K562 (cell line): ENCODE results near the gene PCED1B. TPM values are rescaled to one million over a fixed set of nuclear protein-coding genes. Genes with fewer than 3 reads are reported as not detected.

ENCODE experiments used
- BCL6 ChIP-seq: fragments of 250-450 bp; sonication (Bioruptor Pico); IDR thresholded peaks from 2 replicates; pipeline ENCODE4 v1.4.0; 2020
- CTBP1 ChIP-seq: fragments of 450-650 bp; IDR thresholded peaks from 2 replicates; pipeline ENCODE4 v1.6.1; 2016; ENCODE audit warnings: borderline replicate concordance
- ETV1 ChIP-seq: fragments of 450-650 bp; conservative IDR thresholded peaks from 2 replicates; pipeline ENCODE4 v1.6.1; 2016; ENCODE audit warnings: missing genetic modification characterization, control low read depth, low read depth, missing compliant biosample characterization
- NFIC ChIP-seq: fragments of 450-650 bp; IDR thresholded peaks from 2 replicates; pipeline ENCODE4 v1.6.1; 2017; ENCODE audit warnings: mild to moderate bottlenecking, inconsistent platforms
- polyA plus RNA-seq, 8 experiments: library from polyadenylated mRNA; depleted of rRNA in 4 of 8; stranded (reverse) in 5 of 8; unstranded in 3 of 8; fragments of >200 nt; fragmentation: Nextera tagmentation in 2 of 8; fragmentation: Illumina TruSeq in 1 of 8; extraction: Ambion mirVana in 2 of 8; extraction: Trizol in 1 of 8; gene quantifications; 2 replicates each; pipeline versions ENCODE4 v1.2.1 to v1.2.3, GENCODE V29; 2011 to 2014; ENCODE audit warnings: inconsistent platforms in 1 of 8, missing spikeins in 1 of 8
- total RNA-seq, 7 experiments: library from RNA; depleted of rRNA in 6 of 7; stranded (reverse); fragments of >200 nt in 6 of 7; fragmentation: Illumina TruSeq in 2 of 7; extraction: Trizol in 2 of 7; gene quantifications; 2 replicates each; pipeline versions ENCODE4 v1.2.1 to v1.2.3, GENCODE V29; 2011 to 2021; ENCODE audit warnings: low replicate concordance in 1 of 7
- TF ChIP-seq, protein P1 (sequence below): fragments of 450-650 bp; IDR thresholded peaks from 2 replicates; pipeline ENCODE4 v1.6.1; 2016; ENCODE audit warnings: mild to moderate bottlenecking, moderate library complexity
- TF ChIP-seq, protein P2 (sequence below): fragments of 200-800 bp; sonication (Bioruptor generic); IDR thresholded peaks from 2 replicates; pipeline ENCODE4 v1.6.1; 2016; ENCODE audit warnings: missing genetic modification characterization, missing compliant biosample characterization
- TF ChIP-seq, protein P3 (sequence below): sonication (generic); formaldehyde crosslinking; IDR thresholded peaks from 2 replicates; pipeline ENCODE4 v1.8.0; 2022; ENCODE audit warnings: mild to moderate bottlenecking, missing genetic modification reagents, borderline replicate concordance

Gene PCED1B
- total and polyA plus RNA-seq, 9 of the 15 experiments (the other 6 are each of a cell fraction or from before 2014, with no cell fraction given) = 1.2 to 9.3 (median 2.5) TPM

DNA sequence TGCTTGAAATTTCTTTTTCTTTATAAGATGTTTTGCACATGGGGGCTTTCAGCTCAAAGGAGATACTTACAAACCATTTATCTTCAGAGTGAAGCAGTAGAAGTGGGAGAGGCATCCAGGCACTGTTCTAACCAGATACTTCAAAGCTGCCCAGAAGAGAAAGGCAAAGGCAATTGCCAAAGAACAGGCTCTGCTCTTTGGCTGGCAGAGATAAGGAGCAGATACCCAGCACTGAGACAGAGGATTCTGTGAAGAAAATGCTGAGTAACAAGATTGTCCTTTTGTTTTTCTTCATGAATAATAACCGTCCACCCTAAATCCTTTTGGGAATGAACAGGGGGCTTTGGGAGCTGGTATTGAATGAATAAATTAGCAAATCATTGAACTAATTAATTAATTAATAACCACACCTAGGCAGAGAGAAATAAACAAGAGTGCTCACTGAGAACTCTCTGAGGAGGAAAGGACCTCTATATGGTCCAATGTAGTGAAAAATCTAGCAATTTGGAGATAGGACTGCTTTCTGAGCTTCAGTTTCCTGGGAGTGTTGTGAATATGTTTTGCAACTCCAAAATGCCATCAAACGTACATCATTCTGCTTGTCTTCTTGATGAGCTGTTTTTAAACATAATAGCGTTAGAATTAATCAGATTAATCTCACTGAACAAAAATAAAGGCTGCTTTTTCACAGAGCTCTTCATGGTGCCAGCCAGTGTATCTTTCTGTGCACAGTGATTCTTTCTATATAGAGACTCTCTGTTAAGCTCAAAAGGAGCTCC is 193.2 kb downstream of the PCED1B start (continued):
- TF ChIP-seq, protein P1, sequence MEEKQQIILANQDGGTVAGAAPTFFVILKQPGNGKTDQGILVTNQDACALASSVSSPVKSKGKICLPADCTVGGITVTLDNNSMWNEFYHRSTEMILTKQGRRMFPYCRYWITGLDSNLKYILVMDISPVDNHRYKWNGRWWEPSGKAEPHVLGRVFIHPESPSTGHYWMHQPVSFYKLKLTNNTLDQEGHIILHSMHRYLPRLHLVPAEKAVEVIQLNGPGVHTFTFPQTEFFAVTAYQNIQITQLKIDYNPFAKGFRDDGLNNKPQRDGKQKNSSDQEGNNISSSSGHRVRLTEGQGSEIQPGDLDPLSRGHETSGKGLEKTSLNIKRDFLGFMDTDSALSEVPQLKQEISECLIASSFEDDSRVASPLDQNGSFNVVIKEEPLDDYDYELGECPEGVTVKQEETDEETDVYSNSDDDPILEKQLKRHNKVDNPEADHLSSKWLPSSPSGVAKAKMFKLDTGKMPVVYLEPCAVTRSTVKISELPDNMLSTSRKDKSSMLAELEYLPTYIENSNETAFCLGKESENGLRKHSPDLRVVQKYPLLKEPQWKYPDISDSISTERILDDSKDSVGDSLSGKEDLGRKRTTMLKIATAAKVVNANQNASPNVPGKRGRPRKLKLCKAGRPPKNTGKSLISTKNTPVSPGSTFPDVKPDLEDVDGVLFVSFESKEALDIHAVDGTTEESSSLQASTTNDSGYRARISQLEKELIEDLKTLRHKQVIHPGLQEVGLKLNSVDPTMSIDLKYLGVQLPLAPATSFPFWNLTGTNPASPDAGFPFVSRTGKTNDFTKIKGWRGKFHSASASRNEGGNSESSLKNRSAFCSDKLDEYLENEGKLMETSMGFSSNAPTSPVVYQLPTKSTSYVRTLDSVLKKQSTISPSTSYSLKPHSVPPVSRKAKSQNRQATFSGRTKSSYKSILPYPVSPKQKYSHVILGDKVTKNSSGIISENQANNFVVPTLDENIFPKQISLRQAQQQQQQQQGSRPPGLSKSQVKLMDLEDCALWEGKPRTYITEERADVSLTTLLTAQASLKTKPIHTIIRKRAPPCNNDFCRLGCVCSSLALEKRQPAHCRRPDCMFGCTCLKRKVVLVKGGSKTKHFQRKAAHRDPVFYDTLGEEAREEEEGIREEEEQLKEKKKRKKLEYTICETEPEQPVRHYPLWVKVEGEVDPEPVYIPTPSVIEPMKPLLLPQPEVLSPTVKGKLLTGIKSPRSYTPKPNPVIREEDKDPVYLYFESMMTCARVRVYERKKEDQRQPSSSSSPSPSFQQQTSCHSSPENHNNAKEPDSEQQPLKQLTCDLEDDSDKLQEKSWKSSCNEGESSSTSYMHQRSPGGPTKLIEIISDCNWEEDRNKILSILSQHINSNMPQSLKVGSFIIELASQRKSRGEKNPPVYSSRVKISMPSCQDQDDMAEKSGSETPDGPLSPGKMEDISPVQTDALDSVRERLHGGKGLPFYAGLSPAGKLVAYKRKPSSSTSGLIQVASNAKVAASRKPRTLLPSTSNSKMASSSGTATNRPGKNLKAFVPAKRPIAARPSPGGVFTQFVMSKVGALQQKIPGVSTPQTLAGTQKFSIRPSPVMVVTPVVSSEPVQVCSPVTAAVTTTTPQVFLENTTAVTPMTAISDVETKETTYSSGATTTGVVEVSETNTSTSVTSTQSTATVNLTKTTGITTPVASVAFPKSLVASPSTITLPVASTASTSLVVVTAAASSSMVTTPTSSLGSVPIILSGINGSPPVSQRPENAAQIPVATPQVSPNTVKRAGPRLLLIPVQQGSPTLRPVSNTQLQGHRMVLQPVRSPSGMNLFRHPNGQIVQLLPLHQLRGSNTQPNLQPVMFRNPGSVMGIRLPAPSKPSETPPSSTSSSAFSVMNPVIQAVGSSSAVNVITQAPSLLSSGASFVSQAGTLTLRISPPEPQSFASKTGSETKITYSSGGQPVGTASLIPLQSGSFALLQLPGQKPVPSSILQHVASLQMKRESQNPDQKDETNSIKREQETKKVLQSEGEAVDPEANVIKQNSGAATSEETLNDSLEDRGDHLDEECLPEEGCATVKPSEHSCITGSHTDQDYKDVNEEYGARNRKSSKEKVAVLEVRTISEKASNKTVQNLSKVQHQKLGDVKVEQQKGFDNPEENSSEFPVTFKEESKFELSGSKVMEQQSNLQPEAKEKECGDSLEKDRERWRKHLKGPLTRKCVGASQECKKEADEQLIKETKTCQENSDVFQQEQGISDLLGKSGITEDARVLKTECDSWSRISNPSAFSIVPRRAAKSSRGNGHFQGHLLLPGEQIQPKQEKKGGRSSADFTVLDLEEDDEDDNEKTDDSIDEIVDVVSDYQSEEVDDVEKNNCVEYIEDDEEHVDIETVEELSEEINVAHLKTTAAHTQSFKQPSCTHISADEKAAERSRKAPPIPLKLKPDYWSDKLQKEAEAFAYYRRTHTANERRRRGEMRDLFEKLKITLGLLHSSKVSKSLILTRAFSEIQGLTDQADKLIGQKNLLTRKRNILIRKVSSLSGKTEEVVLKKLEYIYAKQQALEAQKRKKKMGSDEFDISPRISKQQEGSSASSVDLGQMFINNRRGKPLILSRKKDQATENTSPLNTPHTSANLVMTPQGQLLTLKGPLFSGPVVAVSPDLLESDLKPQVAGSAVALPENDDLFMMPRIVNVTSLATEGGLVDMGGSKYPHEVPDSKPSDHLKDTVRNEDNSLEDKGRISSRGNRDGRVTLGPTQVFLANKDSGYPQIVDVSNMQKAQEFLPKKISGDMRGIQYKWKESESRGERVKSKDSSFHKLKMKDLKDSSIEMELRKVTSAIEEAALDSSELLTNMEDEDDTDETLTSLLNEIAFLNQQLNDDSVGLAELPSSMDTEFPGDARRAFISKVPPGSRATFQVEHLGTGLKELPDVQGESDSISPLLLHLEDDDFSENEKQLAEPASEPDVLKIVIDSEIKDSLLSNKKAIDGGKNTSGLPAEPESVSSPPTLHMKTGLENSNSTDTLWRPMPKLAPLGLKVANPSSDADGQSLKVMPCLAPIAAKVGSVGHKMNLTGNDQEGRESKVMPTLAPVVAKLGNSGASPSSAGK = 0 out of 2 replicates have a peak, but pooled peaks have one; percentile 1
- peak; percentile 67 for TF ChIP-seq NFIC
- TF ChIP-seq, protein P2, sequence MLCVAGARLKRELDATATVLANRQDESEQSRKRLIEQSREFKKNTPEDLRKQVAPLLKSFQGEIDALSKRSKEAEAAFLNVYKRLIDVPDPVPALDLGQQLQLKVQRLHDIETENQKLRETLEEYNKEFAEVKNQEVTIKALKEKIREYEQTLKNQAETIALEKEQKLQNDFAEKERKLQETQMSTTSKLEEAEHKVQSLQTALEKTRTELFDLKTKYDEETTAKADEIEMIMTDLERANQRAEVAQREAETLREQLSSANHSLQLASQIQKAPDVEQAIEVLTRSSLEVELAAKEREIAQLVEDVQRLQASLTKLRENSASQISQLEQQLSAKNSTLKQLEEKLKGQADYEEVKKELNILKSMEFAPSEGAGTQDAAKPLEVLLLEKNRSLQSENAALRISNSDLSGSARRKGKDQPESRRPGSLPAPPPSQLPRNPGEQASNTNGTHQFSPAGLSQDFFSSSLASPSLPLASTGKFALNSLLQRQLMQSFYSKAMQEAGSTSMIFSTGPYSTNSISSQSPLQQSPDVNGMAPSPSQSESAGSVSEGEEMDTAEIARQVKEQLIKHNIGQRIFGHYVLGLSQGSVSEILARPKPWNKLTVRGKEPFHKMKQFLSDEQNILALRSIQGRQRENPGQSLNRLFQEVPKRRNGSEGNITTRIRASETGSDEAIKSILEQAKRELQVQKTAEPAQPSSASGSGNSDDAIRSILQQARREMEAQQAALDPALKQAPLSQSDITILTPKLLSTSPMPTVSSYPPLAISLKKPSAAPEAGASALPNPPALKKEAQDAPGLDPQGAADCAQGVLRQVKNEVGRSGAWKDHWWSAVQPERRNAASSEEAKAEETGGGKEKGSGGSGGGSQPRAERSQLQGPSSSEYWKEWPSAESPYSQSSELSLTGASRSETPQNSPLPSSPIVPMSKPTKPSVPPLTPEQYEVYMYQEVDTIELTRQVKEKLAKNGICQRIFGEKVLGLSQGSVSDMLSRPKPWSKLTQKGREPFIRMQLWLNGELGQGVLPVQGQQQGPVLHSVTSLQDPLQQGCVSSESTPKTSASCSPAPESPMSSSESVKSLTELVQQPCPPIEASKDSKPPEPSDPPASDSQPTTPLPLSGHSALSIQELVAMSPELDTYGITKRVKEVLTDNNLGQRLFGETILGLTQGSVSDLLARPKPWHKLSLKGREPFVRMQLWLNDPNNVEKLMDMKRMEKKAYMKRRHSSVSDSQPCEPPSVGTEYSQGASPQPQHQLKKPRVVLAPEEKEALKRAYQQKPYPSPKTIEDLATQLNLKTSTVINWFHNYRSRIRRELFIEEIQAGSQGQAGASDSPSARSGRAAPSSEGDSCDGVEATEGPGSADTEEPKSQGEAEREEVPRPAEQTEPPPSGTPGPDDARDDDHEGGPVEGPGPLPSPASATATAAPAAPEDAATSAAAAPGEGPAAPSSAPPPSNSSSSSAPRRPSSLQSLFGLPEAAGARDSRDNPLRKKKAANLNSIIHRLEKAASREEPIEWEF (CRISPR knock-in tag) = 0 out of 2 replicates have a peak, but pooled peaks have one; percentile 31
- peak; percentile 43; the same call in 1 of the 2 replicates for TF ChIP-seq CTBP1
- no peak for TF ChIP-seq BCL6 (CRISPR knock-in tag)
- TF ChIP-seq, protein P3, sequence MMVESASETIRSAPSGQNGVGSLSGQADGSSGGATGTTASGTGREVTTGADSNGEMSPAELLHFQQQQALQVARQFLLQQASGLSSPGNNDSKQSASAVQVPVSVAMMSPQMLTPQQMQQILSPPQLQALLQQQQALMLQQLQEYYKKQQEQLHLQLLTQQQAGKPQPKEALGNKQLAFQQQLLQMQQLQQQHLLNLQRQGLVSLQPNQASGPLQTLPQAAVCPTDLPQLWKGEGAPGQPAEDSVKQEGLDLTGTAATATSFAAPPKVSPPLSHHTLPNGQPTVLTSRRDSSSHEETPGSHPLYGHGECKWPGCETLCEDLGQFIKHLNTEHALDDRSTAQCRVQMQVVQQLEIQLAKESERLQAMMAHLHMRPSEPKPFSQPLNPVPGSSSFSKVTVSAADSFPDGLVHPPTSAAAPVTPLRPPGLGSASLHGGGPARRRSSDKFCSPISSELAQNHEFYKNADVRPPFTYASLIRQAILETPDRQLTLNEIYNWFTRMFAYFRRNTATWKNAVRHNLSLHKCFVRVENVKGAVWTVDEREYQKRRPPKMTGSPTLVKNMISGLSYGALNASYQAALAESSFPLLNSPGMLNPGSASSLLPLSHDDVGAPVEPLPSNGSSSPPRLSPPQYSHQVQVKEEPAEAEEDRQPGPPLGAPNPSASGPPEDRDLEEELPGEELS (CRISPR knock-in tag) = no peak
- 0 out of 2 replicates have a peak, but pooled peaks have one; percentile 23 for TF ChIP-seq ETV1 (tag)
